ENCODE data around the gene RNF113B. TPM values are rescaled to one million over a fixed set of nuclear protein-coding genes. Genes with fewer than 3 reads are reported as not detected.

Gene RNF113B
- total RNA-seq, 4 donors from 2014 or later, result not detected

- intact Hi-C loops (cut with DNase I), result no loop called here
- peak overlapping the region in 3 of 4 donors; percentile 31 to 36 (median 35) for H3K27ac ChIP-seq (replicated peaks in 1 of 4)
- peaks cover 7 to 21% (median 14%) of the 10 kb centered on the region in 4 donors for H3K4me1 ChIP-seq
- no peaks in the 10 kb centered on the region for H3K36me3 ChIP-seq
- 56% methylated on average over 3 of the region's 3 CpGs for WGBS
- no peaks in the 10 kb centered on the region for H3K27me3 ChIP-seq
- DNase-seq (ENCODE audit: extremely low spot score), result no peak
- no peaks in the 10 kb centered on the region for H3K9me3 ChIP-seq
- no peak overlapping the region for H3K4me3 ChIP-seq
- peak in 1 of 2 donors; percentile 27 for TF ChIP-seq POLR2AphosphoS5 (IDR thresholded peaks at IDR 0.05)
- no peak for TF ChIP-seq POLR2A (IDR thresholded peaks at IDR 0.05; ENCODE audit: low read depth)
Observed at GRCh38 chr13:98182589-98182988, 5.5 kb upstream of the RNF113B start.

- no peak for DNase-seq (ENCODE audit: extremely low spot score)
- H3K4me3 ChIP-seq, result no peak overlapping the region
- peak overlapping the region in 2 of 4 donors; percentile 35 to 36 for H3K27ac ChIP-seq (replicated peaks in 1 of 4)
- H3K9me3 ChIP-seq, result no peaks in the 10 kb centered on the region
- no peaks in the 10 kb centered on the region for H3K27me3 ChIP-seq
- peaks cover 0 to 1% (median 0%) of the 10 kb centered on the region in 4 donors for H3K36me3 ChIP-seq
- H3K4me1 ChIP-seq, result peaks cover 4 to 17% (median 11%) of the 10 kb centered on the region in 4 donors
- TF ChIP-seq CTCF (IDR thresholded peaks at IDR 0.05) (no peak), POLR2AphosphoS5 (IDR thresholded peaks at IDR 0.05) (no peak), POLR2A (IDR thresholded peaks at IDR 0.05; ENCODE audit: low read depth) (no peak), EP300 (IDR thresholded peaks at IDR 0.05) (no peak)
- intact Hi-C loops (cut with DNase I), result no loop called here
- WGBS, result 92% methylated on average over 4 of the region's 4 CpGs
Observed at GRCh38 chr13:98182153-98182552, 5.1 kb upstream of the RNF113B start.

GRCh38 chr13:98181111-98181815, 4.2 kb upstream of the RNF113B start:
- Histone ChIP-seq H3K9me3 (no peaks in the 10 kb centered on the region), H3K27me3 (no peaks in the 10 kb centered on the region), H3K27ac (replicated peaks in 1 of 4) (no peak overlapping the region), H3K4me1 (peaks cover 4 to 15% (median 11%) of the 10 kb centered on the region in 4 donors), H3K36me3 (peaks cover 0 to 9% (median 0%) of the 10 kb centered on the region in 4 donors), H3K4me3 (no peak overlapping the region)
- no peak for DNase-seq (ENCODE audit: extremely low spot score)
- intact Hi-C loops (cut with DNase I), result no loop called here
- TF ChIP-seq POLR2A (IDR thresholded peaks at IDR 0.05; ENCODE audit: low read depth) (no peak), CTCF (IDR thresholded peaks at IDR 0.05) (no peak), POLR2AphosphoS5 (IDR thresholded peaks at IDR 0.05) (no peak), EP300 (IDR thresholded peaks at IDR 0.05) (no peak)
- 95% methylated on average over 7 of the region's 7 CpGs for WGBS

GRCh38 chr13:98180092-98180491, 3.0 kb upstream of the RNF113B start:
- intact Hi-C loops (cut with DNase I), result no loop called here
- no peak for DNase-seq (ENCODE audit: extremely low spot score)
- peaks cover 4 to 16% (median 12%) of the 10 kb centered on the region in 4 donors for H3K4me1 ChIP-seq

More at GRCh38 chr13:98180092-98180491, 3.0 kb upstream of the RNF113B start:
- Histone ChIP-seq H3K9me3 (no peaks in the 10 kb centered on the region), H3K36me3 (peaks cover 0 to 9% (median 0%) of the 10 kb centered on the region in 4 donors), H3K27ac (replicated peaks in 1 of 4) (no peak overlapping the region), H3K27me3 (no peaks in the 10 kb centered on the region), H3K4me3 (no peak overlapping the region)
- WGBS, result 90% methylated on average over 3 of the region's 3 CpGs
- no peak for TF ChIP-seq CTCF (IDR thresholded peaks at IDR 0.05)
- no peak for TF ChIP-seq POLR2AphosphoS5 (IDR thresholded peaks at IDR 0.05)
- no peak for TF ChIP-seq EP300 (IDR thresholded peaks at IDR 0.05)
- no peak for TF ChIP-seq POLR2A (IDR thresholded peaks at IDR 0.05; ENCODE audit: low read depth)

All from esophagus muscularis mucosa (tissue), 4 donors.